ENCODE data around the gene AXL.
A peak's percentile ranks its signal among the peaks of the same experiment; 100 is the strongest.

Gene AXL

GRCh38 chr19:41269055-41269454 is 50.0 kb downstream of the AXL start:
- no peak overlapping the region for H3K4me2 ChIP-seq (ENCODE audit: low read length, poor library complexity, severe bottlenecking)
- H2AFZ ChIP-seq (ENCODE audit: low read depth, low read length): no peak overlapping the region
- no peak overlapping the region for H3K9ac ChIP-seq (ENCODE audit: low read length)
- no peak overlapping the region for H3K27ac ChIP-seq (ENCODE audit: low read length, poor library complexity, severe bottlenecking)
- H3K79me1 ChIP-seq (replicated peaks; ENCODE audit: low read length, poor library complexity, severe bottlenecking): peaks cover 30% of the 10 kb centered on the region
- no peak overlapping the region for H3K4me3 ChIP-seq (ENCODE audit: insufficient read depth in 1 of 2, low read depth in 1 of 2, low read length in 2 of 2)
- H3K9me3 ChIP-seq (ENCODE audit: control insufficient read depth, low read length): no peaks in the 10 kb centered on the region
- H3K4ac ChIP-seq (ENCODE audit: low read depth in 1 of 2, low read length in 2 of 2): no peak overlapping the region
- no peak overlapping the region for H2BK15ac ChIP-seq (ENCODE audit: low read depth, poor library complexity, severe bottlenecking)
- H3K23ac ChIP-seq (ENCODE audit: low read length in 2 of 2): no peak overlapping the region
- H2BK12ac ChIP-seq (ENCODE audit: low read length in 2 of 2): no peak overlapping the region
- no peak overlapping the region for H2BK5ac ChIP-seq (ENCODE audit: low read depth, low read length, poor library complexity, severe bottlenecking)
- peaks cover 54 to 61% of the 10 kb centered on the region in 2 experiments for H3K36me3 ChIP-seq (ENCODE audit: control insufficient read depth in 1 of 2, insufficient read depth in 2 of 2, low read depth in 1 of 2, low read length in 2 of 2)
- peaks cover 7% of the 10 kb centered on the region for H3K4me1 ChIP-seq (ENCODE audit: control insufficient read depth, insufficient read depth, low read depth, low read length)
- H4K8ac ChIP-seq (ENCODE audit: low read length): no peak overlapping the region
- no peak overlapping the region for H3K14ac ChIP-seq (ENCODE audit: low read length in 2 of 2)
- no peak for DNase-seq
- no peak overlapping the region for H3K18ac ChIP-seq (ENCODE audit: low read depth in 1 of 2, low read length in 2 of 2)
- no peak overlapping the region for H4K91ac ChIP-seq (ENCODE audit: low read length)
- WGBS: 100% methylated on average over 1 of the region's 2 CpGs
- no peak overlapping the region for H2AK5ac ChIP-seq (ENCODE audit: low read length, severe bottlenecking)
- H2BK120ac ChIP-seq (ENCODE audit: low read depth, low read length): no peak overlapping the region
- no peaks in the 10 kb centered on the region for H3K27me3 ChIP-seq (ENCODE audit: control insufficient read depth in 1 of 2, insufficient read depth in 1 of 2, low read length in 2 of 2)

DNA sequence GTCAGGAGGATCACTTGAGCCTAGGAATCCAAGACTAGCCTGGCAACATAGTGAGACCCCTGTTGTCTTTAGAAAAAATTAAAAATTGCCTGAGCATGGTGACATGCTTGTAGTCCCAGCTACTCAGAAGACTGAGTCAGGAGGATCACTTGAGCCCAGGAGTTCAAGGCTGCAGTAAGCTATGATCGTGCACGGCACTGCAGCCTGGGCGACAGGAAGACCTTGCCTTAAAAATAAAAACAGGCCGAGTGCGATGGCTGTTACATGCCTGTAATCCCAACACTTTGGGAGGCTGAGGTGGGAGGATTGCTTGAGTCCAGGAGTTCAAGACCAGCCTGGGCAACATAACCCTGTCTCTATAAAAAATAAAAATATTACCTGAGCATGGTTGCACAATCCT is 50.5 kb downstream of the AXL start:
- H2AK5ac ChIP-seq (ENCODE audit: low read length, severe bottlenecking): no peak overlapping the region
- H4K8ac ChIP-seq (ENCODE audit: low read length): peak overlapping the region; percentile 35
- H2BK12ac ChIP-seq (ENCODE audit: low read length in 2 of 2): no peak overlapping the region
- DNase-seq: no peak
- no peak overlapping the region for H3K14ac ChIP-seq (ENCODE audit: low read length in 2 of 2)
- no peak overlapping the region for H3K18ac ChIP-seq (ENCODE audit: low read depth in 1 of 2, low read length in 2 of 2)
- no peak overlapping the region for H2BK120ac ChIP-seq (ENCODE audit: low read depth, low read length)
- peaks cover 35% of the 10 kb centered on the region for H3K79me1 ChIP-seq (replicated peaks; ENCODE audit: low read length, poor library complexity, severe bottlenecking)
- no peak overlapping the region for H2AFZ ChIP-seq (ENCODE audit: low read depth, low read length)
- no peak overlapping the region for H3K9ac ChIP-seq (ENCODE audit: low read length)
- H3K23ac ChIP-seq (ENCODE audit: low read length in 2 of 2): no peak overlapping the region
- peaks cover 7% of the 10 kb centered on the region for H3K4me1 ChIP-seq (ENCODE audit: control insufficient read depth, insufficient read depth, low read depth, low read length)
- no peak overlapping the region for H2BK15ac ChIP-seq (ENCODE audit: low read depth, poor library complexity, severe bottlenecking)
- H3K9me3 ChIP-seq (ENCODE audit: control insufficient read depth, low read length): no peaks in the 10 kb centered on the region
- no peak overlapping the region for H3K4me2 ChIP-seq (ENCODE audit: low read length, poor library complexity, severe bottlenecking)
- H3K36me3 ChIP-seq (ENCODE audit: control insufficient read depth in 1 of 2, insufficient read depth in 2 of 2, low read depth in 1 of 2, low read length in 2 of 2): peaks cover 58 to 66% of the 10 kb centered on the region in 2 experiments
- H3K4me3 ChIP-seq (ENCODE audit: insufficient read depth in 1 of 2, low read depth in 1 of 2, low read length in 2 of 2): no peak overlapping the region
- H4K91ac ChIP-seq (ENCODE audit: low read length): no peak overlapping the region
- no peak overlapping the region for H2BK5ac ChIP-seq (ENCODE audit: low read depth, low read length, poor library complexity, severe bottlenecking)
- H3K27me3 ChIP-seq (ENCODE audit: control insufficient read depth in 1 of 2, insufficient read depth in 1 of 2, low read length in 2 of 2): no peaks in the 10 kb centered on the region
- 100% methylated on average over 5 of the region's 5 CpGs for WGBS
- H3K4ac ChIP-seq (ENCODE audit: low read depth in 1 of 2, low read length in 2 of 2): no peak overlapping the region
- no peak overlapping the region for H3K27ac ChIP-seq (ENCODE audit: low read length, poor library complexity, severe bottlenecking)

DNA sequence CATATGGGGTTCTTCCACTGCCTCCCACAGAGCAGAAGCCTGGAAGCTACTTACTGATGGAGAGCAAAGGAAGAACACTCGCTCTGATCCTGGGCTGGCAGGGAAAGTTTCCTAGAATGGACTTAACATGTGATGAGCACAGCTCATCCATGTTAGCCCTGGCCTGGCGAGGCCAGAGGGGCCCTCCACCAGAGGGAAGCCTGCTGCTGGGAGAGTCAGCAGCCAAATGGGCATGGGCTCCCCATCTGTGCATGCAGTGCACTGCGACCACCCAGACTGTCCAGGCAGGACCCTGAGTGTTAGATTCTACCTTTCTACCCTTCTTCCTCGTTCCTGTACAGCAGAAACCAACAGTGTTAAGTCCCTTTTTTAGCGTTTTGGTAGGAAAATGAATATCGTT is 54.1 kb downstream of the AXL start:
- Histone ChIP-seq H3K4me1 (ENCODE audit: control insufficient read depth, insufficient read depth, low read depth, low read length) (no peaks in the 10 kb centered on the region), H3K4me3 (ENCODE audit: insufficient read depth in 1 of 2, low read depth in 1 of 2, low read length in 2 of 2) (no peak overlapping the region), H3K9me3 (ENCODE audit: control insufficient read depth, low read length) (no peaks in the 10 kb centered on the region), H2AK5ac (ENCODE audit: low read length, severe bottlenecking) (no peak overlapping the region), H3K36me3 (ENCODE audit: control insufficient read depth in 1 of 2, insufficient read depth in 2 of 2, low read depth in 1 of 2, low read length in 2 of 2) (peaks cover 78 to 98% of the 10 kb centered on the region in 2 experiments), H2AFZ (ENCODE audit: low read depth, low read length) (no peak overlapping the region), H2BK15ac (ENCODE audit: low read depth, poor library complexity, severe bottlenecking) (no peak overlapping the region), H3K23ac (ENCODE audit: low read length in 2 of 2) (no peak overlapping the region), H3K27me3 (ENCODE audit: control insufficient read depth in 1 of 2, insufficient read depth in 1 of 2, low read length in 2 of 2) (no peaks in the 10 kb centered on the region), H3K4ac (ENCODE audit: low read depth in 1 of 2, low read length in 2 of 2) (no peak overlapping the region), H4K91ac (ENCODE audit: low read length) (no peak overlapping the region), H4K8ac (ENCODE audit: low read length) (no peak overlapping the region), H3K4me2 (ENCODE audit: low read length, poor library complexity, severe bottlenecking) (no peak overlapping the region), H3K18ac (ENCODE audit: low read depth in 1 of 2, low read length in 2 of 2) (no peak overlapping the region), H3K9ac (ENCODE audit: low read length) (no peak overlapping the region), H2BK120ac (ENCODE audit: low read depth, low read length) (no peak overlapping the region), H2BK12ac (ENCODE audit: low read length in 2 of 2) (no peak overlapping the region), H3K79me1 (replicated peaks; ENCODE audit: low read length, poor library complexity, severe bottlenecking) (peaks cover 49% of the 10 kb centered on the region), H3K27ac (ENCODE audit: low read length, poor library complexity, severe bottlenecking) (no peak overlapping the region), H3K14ac (ENCODE audit: low read length in 2 of 2) (no peak overlapping the region), H2BK5ac (ENCODE audit: low read depth, low read length, poor library complexity, severe bottlenecking) (no peak overlapping the region)
- whole genome bisulfite sequencing: 100% methylated on average over 6 of the region's 6 CpGs
- DNase-seq: no peak

GRCh38 chr19:41274802-41275201 is 55.8 kb downstream of the AXL start:
- Histone ChIP-seq H3K9me3 (ENCODE audit: control insufficient read depth, low read length) (no peaks in the 10 kb centered on the region), H3K18ac (ENCODE audit: low read depth in 1 of 2, low read length in 2 of 2) (no peak overlapping the region), H3K23ac (ENCODE audit: low read length in 2 of 2) (no peak overlapping the region), H4K91ac (ENCODE audit: low read length) (no peak overlapping the region), H3K4me2 (ENCODE audit: low read length, poor library complexity, severe bottlenecking) (no peak overlapping the region), H2BK5ac (ENCODE audit: low read depth, low read length, poor library complexity, severe bottlenecking) (no peak overlapping the region), H2AFZ (ENCODE audit: low read depth, low read length) (no peak overlapping the region), H3K36me3 (ENCODE audit: control insufficient read depth in 1 of 2, insufficient read depth in 2 of 2, low read depth in 1 of 2, low read length in 2 of 2) (peaks cover 75 to 99% of the 10 kb centered on the region in 2 experiments), H3K9ac (ENCODE audit: low read length) (no peak overlapping the region), H2BK12ac (ENCODE audit: low read length in 2 of 2) (no peak overlapping the region), H3K79me1 (replicated peaks; ENCODE audit: low read length, poor library complexity, severe bottlenecking) (peaks cover 51% of the 10 kb centered on the region), H3K4me1 (ENCODE audit: control insufficient read depth, insufficient read depth, low read depth, low read length) (no peaks in the 10 kb centered on the region), H2BK15ac (ENCODE audit: low read depth, poor library complexity, severe bottlenecking) (no peak overlapping the region), H2AK5ac (ENCODE audit: low read length, severe bottlenecking) (no peak overlapping the region), H4K8ac (ENCODE audit: low read length) (no peak overlapping the region), H3K4ac (ENCODE audit: low read depth in 1 of 2, low read length in 2 of 2) (no peak overlapping the region), H2BK120ac (ENCODE audit: low read depth, low read length) (no peak overlapping the region), H3K27me3 (ENCODE audit: control insufficient read depth in 1 of 2, insufficient read depth in 1 of 2, low read length in 2 of 2) (no peaks in the 10 kb centered on the region), H3K4me3 (ENCODE audit: insufficient read depth in 1 of 2, low read depth in 1 of 2, low read length in 2 of 2) (no peak overlapping the region), H3K27ac (ENCODE audit: low read length, poor library complexity, severe bottlenecking) (no peak overlapping the region), H3K14ac (ENCODE audit: low read length in 2 of 2) (no peak overlapping the region)
- DNase-seq: no peak
- WGBS: 97% methylated on average over 5 of the region's 5 CpGs

All from mesenchymal stem cell (in vitro differentiated cells and primary cell).